ENCODE results near the gene GHSR.
"Not testable (repeated sequence)": the region's sequence is repeated elsewhere in the genome, so short reads cannot be mapped to it uniquely, and the experiment has no call there.

The GHSR gene
- 0 reads per million in 2 donors for total RNA-seq

GRCh38 chr3:172447611-172448579, at the start of gene GHSR:
TSS of gene GHSR (minus strand) at chr3:172448456. CDS start at chr3:172448413, 43 bp downstream.
- peak; percentile 11 for DNase-seq

GRCh38 chr3:172490198-172490669, 42.0 kb upstream of the GHSR start:
- DNase-seq: not testable (repeated sequence)

- DNase-seq: no peak
Measured at GRCh38 chr3:172478116-172478515, 29.9 kb upstream of the GHSR start.

GRCh38 chr3:172476347-172476746, 28.1 kb upstream of the GHSR start:
- DNase-seq: no peak

- DNase-seq: no peak
Measured at GRCh38 chr3:172475703-172476102, 27.4 kb upstream of the GHSR start.

GRCh38 chr3:172471903-172472302, 23.6 kb upstream of the GHSR start:
- no peak for DNase-seq

GRCh38 chr3:172470588-172470987, 22.3 kb upstream of the GHSR start:
- no peak for DNase-seq

GRCh38 chr3:172467170-172467824, 19.0 kb upstream of the GHSR start:
- DNase-seq: no peak

- no peak for DNase-seq
Measured at GRCh38 chr3:172466553-172467130, 18.4 kb upstream of the GHSR start.

GRCh38 chr3:172465281-172465680, 17.0 kb upstream of the GHSR start:
- no peak for DNase-seq

- DNase-seq: no peak
Measured at GRCh38 chr3:172464306-172464705, 16.1 kb upstream of the GHSR start.

GRCh38 chr3:172461530-172462138, 13.4 kb upstream of the GHSR start:
- DNase-seq: no peak

- DNase-seq: no peak
Measured at GRCh38 chr3:172456404-172456803, 8.1 kb upstream of the GHSR start.

- no peak for DNase-seq
Measured at GRCh38 chr3:172454180-172454579, 5.9 kb upstream of the GHSR start.

GRCh38 chr3:172449466-172450149, 1.4 kb upstream of the GHSR start:
- DNase-seq: no peak

GRCh38 chr3:172448661-172449465, 607 bp upstream of the GHSR start:
- no peak for DNase-seq

GRCh38 chr3:172446198-172446597, 2.1 kb downstream of the GHSR start:
- no peak for DNase-seq

- DNase-seq: no peak
Measured at GRCh38 chr3:172444821-172445220, 3.4 kb downstream of the GHSR start.

GRCh38 chr3:172442606-172443005, 5.7 kb downstream of the GHSR start:
- no peak for DNase-seq

- no peak for DNase-seq
Measured at GRCh38 chr3:172441581-172441980, 6.7 kb downstream of the GHSR start.

GRCh38 chr3:172438186-172438585, 10.1 kb downstream of the GHSR start:
- no peak for DNase-seq

Measured in activated gamma-delta T cell (primary cell).